Psoas muscle (tissue), 8 donors: ENCODE results near the gene HERPUD2. TPM values are rescaled to one million over a fixed set of nuclear protein-coding genes. Genes with fewer than 3 reads are reported as not detected.

ENCODE experiments used
- ATAC-seq, 4 donors: fragments of 200-7000 bp; cut with Tn5 transposase; one replicate each; pipeline ENCODE4 v1.9.1; 2020; ENCODE audit warnings: moderate library complexity in 3 of 4, mild to moderate bottlenecking in 2 of 4
- DNase-seq, 2 donors: peaks; one replicate each; pipeline ENCODE4 v3.0.0-alpha.2; 2020
- H3K27ac ChIP-seq: fragments of 200-600 bp; one replicate; pipeline ENCODE4 v1.8.0; 2022
- H3K27me3 ChIP-seq, 3 donors: fragments of 200-600 bp in 1 of 3; one replicate each; pipeline versions ENCODE4 v1.6.1 to v1.8.0; 2013 to 2022; ENCODE audit warnings: low read length in 2 of 3, mild to moderate bottlenecking in 2 of 3, moderate library complexity in 1 of 3; ENCODE audit not compliant: insufficient read depth in 3 of 3
- H3K36me3 ChIP-seq, 2 donors: fragments of 200-600 bp in 1 of 2; one replicate each; pipeline versions ENCODE4 v1.6.1 to v1.8.0; 2013 to 2022; ENCODE audit warnings: low read depth in 1 of 2, mild to moderate bottlenecking in 1 of 2, moderate library complexity in 1 of 2; ENCODE audit not compliant: insufficient read depth in 1 of 2
- H3K4me1 ChIP-seq: fragments of 200-600 bp; one replicate; pipeline ENCODE4 v1.8.0; 2022
- H3K4me3 ChIP-seq: fragments of 200-600 bp; one replicate; pipeline ENCODE4 v1.8.0; 2022; ENCODE audit warnings: mild to moderate bottlenecking
- H3K9me3 ChIP-seq: fragments of 200-600 bp; one replicate; pipeline ENCODE4 v1.8.0; 2022
- WGBS, 3 donors: extraction: QIAGEN DNeasy Blood & Tissue Kit; methylation state at CpG; one replicate each; pipeline versions ENCODE4 v1.1.6 to v1.1.7; 2013; 5-methylcytosine and 5-hydroxymethylcytosine counted together
- intact Hi-C, 2 donors: fragments of 100-400 bp; cut with DNase I; formaldehyde crosslinking; loops; one replicate each; pipeline versions ENCODE4 v1.11.0 to v1.14.2; 2022
- polyA plus RNA-seq, 3 donors: library from polyadenylated mRNA; stranded (reverse); fragments of 200-250 nt; gene quantifications; one replicate each; pipeline ENCODE4 v1.2.3, GENCODE V29; 2013
- total RNA-seq, 4 donors: library from RNA; stranded (reverse); fragmentation: NEBNext Ultra II Directional in 2 of 4; extraction: Animal tissue kit (Norgen Biotek cat#: 25700) in 2 of 4; gene quantifications; one replicate each; pipeline versions ENCODE4 v1.2.1 to v1.2.4, GENCODE V29; 2021 to 2023
- TF ChIP-seq, protein P1 (sequence below): fragments of 200-600 bp; IDR thresholded peaks from one replicate; pipeline ENCODE4 v1.8.0; 2022; ENCODE audit warnings: antibody characterized with exemption
- donor health status: healthy with polysubstance abuse.
- donor health status: DM: no; HTN: no; CAD: no; lungs with moderate emphysema.
- donor health status: Bipolar disorder and iron deficiency.
- donor health status: healthy.
- donor health status: DM: yes; HTN: yes; CAD: no.
- donor health status: DM: no; HTN: no; CAD: no.
- donor health status: DM: no; HTN: no; CAD: no.
- donor health status: DM: yes; HTN: yes; CAD: no.

HERPUD2 gene
- total and polyA plus RNA-seq, 7 donors = 7.9 to 21.5 (median 12.5) TPM

- Histone ChIP-seq H3K4me3 (no peak overlapping the region), H3K9me3 (no peaks in the 10 kb centered on the region), H3K27me3 (no peaks in the 10 kb centered on the region), H3K27ac (no peak overlapping the region), H3K4me1 (peaks cover 41% of the 10 kb centered on the region), H3K36me3 (no peaks in the 10 kb centered on the region)
- 45 to 72% (median 59%) methylated on average over 1 of the region's 1 CpG for WGBS, 3 donors
- DNase-seq (no peak), ATAC-seq (peak in 2 of 4 donors; percentile 37 to 38)
- TF ChIP-seq, protein P1, sequence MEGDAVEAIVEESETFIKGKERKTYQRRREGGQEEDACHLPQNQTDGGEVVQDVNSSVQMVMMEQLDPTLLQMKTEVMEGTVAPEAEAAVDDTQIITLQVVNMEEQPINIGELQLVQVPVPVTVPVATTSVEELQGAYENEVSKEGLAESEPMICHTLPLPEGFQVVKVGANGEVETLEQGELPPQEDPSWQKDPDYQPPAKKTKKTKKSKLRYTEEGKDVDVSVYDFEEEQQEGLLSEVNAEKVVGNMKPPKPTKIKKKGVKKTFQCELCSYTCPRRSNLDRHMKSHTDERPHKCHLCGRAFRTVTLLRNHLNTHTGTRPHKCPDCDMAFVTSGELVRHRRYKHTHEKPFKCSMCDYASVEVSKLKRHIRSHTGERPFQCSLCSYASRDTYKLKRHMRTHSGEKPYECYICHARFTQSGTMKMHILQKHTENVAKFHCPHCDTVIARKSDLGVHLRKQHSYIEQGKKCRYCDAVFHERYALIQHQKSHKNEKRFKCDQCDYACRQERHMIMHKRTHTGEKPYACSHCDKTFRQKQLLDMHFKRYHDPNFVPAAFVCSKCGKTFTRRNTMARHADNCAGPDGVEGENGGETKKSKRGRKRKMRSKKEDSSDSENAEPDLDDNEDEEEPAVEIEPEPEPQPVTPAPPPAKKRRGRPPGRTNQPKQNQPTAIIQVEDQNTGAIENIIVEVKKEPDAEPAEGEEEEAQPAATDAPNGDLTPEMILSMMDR = no peak
- intact Hi-C loops = loop anchor here in 1 of 2 donors (5.0 kb wide), 1 partner anchor 37 kb away; no protein-coding TSS in a partner anchor
Observed at GRCh38 chr7:35714862-35715261, 19.9 kb upstream of the HERPUD2 start.

- Histone ChIP-seq H3K36me3 (no peaks in the 10 kb centered on the region), H3K27ac (no peak overlapping the region), H3K4me1 (peaks cover 41% of the 10 kb centered on the region), H3K4me3 (no peak overlapping the region), H3K9me3 (no peaks in the 10 kb centered on the region), H3K27me3 (no peaks in the 10 kb centered on the region)
- WGBS, 3 donors = 53 to 86% (median 53%) methylated on average over 1 of the region's 1 CpG
- no peak for DNase-seq
- intact Hi-C loops = no loop called here
- TF ChIP-seq, protein P1 = no peak
- peak in 1 of 4 donors; percentile 52 for ATAC-seq
Observed at GRCh38 chr7:35714407-35714806, 19.5 kb upstream of the HERPUD2 start.

GRCh38 chr7:35712563-35713226, 17.8 kb upstream of the HERPUD2 start:
- no peak for DNase-seq
- no peak overlapping the region for H3K4me3 ChIP-seq
- 93 to 97% (median 94%) methylated on average over 7 of the region's 7 CpGs for WGBS, 3 donors
- H3K27ac ChIP-seq = no peak overlapping the region
- H3K36me3 ChIP-seq = no peaks in the 10 kb centered on the region
- no peaks in the 10 kb centered on the region for H3K9me3 ChIP-seq
- no peaks in the 10 kb centered on the region for H3K27me3 ChIP-seq
- peaks cover 24% of the 10 kb centered on the region for H3K4me1 ChIP-seq
- TF ChIP-seq, protein P1 = no peak
- intact Hi-C loops = no loop called here
- ATAC-seq = no peak

DNA sequence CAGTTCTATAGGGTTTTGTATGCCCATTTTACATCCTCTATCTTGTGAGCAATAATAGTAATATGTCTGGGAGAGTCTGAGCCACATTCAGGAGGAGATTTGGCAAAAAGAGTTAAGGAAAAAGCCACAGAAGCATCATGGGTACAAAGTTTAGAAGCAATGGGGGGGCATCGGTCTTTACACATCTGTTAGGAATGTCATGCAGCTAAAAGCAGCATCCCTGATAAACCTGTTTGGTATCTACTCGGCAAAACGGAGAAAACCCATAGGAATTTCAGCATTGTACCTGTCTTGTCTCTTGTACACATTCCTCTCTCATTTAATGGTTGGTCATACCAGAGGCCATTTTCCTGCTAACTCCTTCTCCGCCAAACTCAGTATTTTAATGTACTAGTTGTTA, 12.5 kb upstream of the HERPUD2 start:
- no peaks in the 10 kb centered on the region for H3K9me3 ChIP-seq
- no peaks in the 10 kb centered on the region for H3K36me3 ChIP-seq
- intact Hi-C loops = no loop called here
- no peak for ATAC-seq
- peaks cover 6% of the 10 kb centered on the region for H3K4me1 ChIP-seq
- H3K27ac ChIP-seq = no peak overlapping the region
- 74 to 82% (median 81%) methylated on average over 4 of the region's 4 CpGs for WGBS, 3 donors
- no peaks in the 10 kb centered on the region for H3K27me3 ChIP-seq
- H3K4me3 ChIP-seq = no peak overlapping the region
- DNase-seq = no peak
- TF ChIP-seq, protein P1 = no peak

- ATAC-seq = no peak
- DNase-seq = no peak
Observed at GRCh38 chr7:35705932-35706461, 11.1 kb upstream of the HERPUD2 start.

More at GRCh38 chr7:35705932-35706461, 11.1 kb upstream of the HERPUD2 start:
- Histone ChIP-seq H3K4me3 (no peak overlapping the region), H3K27ac (no peak overlapping the region), H3K27me3 (no peaks in the 10 kb centered on the region), H3K36me3 (no peaks in the 10 kb centered on the region), H3K9me3 (no peaks in the 10 kb centered on the region), H3K4me1 (peaks cover 6% of the 10 kb centered on the region)
- intact Hi-C loops = loop anchor here in 1 of 2 donors (2.0 kb wide), 1 partner anchor 99 kb away; no protein-coding TSS in a partner anchor
- TF ChIP-seq, protein P1 = no peak
